HG02840 (cell line): ENCODE data around the gene ZDHHC17.

Source experiments
- ATAC-seq: cut with Tn5 transposase; IDR thresholded peaks from one replicate; pipeline ENCODE4 v1.9.1; 2021; ENCODE audit warnings: mild to moderate bottlenecking, moderate library complexity, moderate number of reproducible peaks; ENCODE audit not compliant: unreplicated experiment, low FRiP score

Gene ZDHHC17

DNA sequence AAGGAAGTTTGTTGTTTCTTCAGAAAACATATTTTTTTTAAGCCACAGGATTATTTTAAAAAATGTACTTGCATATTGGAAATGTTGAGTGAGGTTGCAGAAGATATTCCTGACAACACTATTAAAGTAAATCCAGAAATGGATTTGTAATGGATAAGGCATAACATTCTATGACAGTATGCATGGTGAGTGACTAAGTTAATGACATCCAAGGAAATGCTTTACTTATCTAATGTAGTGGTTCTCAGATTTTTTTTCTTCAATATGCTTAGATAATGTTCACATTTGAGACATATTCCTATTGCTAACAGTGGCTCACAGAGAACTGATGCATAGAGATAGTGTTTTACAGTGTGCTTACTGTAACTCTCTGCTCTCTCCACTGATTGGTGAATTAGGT lies 49.4 kb downstream of the ZDHHC17 start:
- no peak for ATAC-seq

DNA sequence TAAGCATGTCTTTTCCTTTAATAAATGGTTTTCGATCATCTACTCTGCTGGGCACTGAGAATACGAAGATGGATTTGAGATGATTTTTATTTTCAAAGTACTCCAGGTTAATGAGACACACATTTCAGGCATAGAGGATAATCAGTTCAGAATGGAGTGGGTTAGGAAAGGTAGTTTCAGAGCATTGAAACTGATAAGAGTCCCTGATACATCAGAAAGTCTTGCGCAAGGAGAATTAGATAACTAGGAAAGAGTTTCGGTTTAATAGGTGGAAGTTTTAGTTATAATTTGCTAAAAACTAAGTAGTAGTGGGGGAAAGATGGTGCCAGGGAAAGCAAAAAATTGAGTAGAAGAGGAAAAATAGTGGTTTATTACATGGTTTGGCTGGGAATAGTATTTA lies 50.1 kb downstream of the ZDHHC17 start:
- no peak for ATAC-seq

DNA sequence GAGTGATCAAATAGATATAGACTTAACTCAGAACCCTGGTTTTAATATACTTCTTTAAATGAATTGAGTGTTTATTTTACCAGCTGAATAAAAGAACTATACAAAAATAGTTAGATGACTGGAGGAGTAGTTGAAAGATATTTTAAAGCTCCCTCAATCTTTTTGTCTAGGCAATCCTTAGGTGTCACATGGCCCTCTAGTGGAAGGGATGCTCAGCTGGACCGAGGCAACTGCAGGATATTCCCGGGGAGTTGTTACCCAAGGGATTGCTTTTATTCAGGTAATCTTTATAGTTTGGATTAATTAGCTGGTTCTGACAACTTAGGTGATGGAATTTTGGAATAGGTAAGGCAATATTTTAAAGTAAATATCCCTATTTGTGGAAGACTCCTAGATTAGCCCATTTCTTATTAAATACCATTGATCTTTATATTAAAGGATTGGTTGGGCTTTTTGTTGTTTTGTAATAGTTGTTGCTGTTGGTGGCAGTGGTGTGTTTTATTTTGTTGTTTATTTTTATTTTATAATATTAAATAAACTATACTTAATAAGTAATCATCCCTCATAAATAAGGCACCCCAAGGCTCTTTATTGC lies 57.1 kb downstream of the ZDHHC17 start:
- ATAC-seq = no peak

DNA sequence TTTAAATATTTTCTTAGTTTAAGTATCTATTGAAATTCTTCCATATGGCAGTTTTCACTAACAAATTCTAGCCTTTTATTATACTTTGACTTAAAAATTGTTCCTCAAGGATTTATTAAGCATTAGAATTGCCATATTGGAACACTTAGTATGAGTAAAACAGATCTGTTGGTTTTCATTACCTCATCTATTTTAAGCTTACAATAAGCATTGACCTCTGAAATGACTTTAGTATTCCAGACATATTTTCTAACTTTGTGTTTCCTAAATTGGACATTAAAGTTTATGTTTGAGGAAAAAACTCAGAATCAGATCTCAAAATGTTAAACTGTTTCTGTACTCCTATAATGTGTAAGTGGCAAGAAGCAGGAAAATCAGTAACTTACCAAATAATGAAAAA lies 66.5 kb downstream of the ZDHHC17 start:
- ATAC-seq = no peak

DNA sequence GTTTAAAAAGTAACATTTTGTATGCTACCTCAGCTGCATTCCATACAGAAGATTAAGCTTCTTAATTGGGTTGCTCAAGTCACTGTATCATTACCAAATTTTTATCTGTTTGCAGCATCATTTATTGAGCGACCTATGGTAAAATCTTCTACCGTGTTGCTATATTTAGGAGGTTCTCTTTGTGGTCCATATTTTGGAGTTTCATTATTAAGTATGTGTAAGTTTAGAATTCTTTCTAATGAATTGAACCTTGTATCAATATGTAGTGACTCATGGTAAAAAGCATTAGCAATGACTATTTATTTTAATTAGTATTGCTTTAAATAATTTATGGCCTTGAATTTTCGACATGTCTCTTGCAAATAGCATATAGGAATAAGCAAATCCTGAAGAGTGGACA lies 72.7 kb downstream of the ZDHHC17 start:
- no peak for ATAC-seq

DNA sequence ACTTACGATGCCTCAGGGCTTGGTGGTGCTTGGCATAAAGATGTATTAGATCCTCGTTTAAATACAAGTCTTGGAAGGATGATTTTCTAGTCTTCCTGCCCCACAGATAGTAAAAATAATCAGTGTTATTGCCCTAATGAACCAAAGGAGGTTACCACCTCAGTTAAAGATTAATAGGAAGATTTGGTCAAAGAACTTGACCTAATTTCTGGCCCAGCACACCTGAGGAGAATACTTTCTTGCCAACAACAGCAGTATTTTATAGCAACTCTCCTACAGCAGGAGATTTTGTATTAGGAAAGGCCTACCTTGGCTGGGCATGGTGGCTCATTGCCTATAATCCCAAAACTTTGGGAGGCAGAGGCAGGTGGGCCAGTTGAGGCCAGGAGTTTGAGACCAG lies 83.3 kb downstream of the ZDHHC17 start:
- ATAC-seq = no peak

DNA sequence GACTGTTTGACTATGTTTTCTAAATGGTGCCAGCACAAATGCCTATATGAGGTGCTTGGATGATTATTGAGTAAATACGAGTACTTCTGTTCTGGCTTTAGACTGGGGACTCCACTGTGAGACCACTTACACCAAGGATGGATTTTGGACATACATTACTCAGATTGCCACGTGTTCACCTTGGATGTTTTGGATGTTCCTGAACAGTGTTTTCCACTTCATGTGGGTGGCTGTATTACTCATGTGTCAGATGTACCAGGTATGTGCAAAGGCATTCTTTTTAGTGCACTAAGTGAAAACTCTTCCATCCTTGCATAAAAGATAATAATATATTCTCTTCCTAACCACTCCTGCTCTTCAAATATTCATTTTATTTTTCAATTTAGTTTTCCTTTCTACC lies 84.2 kb downstream of the ZDHHC17 start:
- ATAC-seq = no peak

DNA sequence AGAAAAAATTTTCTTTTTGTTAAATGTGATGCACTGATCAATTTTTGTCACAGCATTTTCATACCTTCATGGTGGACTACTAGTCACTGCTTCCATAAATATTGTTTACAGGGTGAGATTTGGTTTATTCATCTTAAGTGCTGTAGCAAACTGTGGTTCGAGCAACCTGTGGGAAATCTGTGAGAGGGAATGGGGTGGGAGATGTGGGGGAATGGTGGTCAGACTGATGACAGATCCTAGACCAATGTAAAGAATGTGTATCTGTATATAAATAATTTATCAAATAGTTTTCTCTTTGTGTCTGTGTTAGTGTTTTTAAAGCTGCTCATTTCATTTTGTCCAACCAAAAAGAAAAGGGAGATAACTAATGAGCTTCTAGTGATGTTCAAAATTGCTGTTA lies 88.2 kb downstream of the ZDHHC17 start:
- no peak for ATAC-seq

DNA sequence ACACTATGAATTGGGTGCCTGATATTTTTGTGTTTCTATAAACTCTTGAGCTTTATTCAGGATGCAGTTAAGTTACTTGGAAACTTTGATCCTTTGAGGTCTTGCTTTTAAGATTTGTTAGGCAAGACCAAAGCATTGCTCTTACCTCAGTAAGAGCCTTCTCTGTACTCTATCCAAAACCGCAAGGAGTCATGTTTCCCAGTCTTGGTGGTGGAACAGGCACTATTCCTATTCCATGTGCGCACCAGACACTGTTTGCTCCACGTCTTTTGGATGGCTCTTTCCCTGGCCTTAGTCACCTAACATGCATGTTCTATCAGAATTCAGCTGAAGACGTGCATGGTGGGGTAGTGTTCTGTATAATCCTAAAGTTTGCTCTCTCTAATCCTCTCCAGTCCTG lies 91.4 kb downstream of the ZDHHC17 start:
- no peak for ATAC-seq

DNA sequence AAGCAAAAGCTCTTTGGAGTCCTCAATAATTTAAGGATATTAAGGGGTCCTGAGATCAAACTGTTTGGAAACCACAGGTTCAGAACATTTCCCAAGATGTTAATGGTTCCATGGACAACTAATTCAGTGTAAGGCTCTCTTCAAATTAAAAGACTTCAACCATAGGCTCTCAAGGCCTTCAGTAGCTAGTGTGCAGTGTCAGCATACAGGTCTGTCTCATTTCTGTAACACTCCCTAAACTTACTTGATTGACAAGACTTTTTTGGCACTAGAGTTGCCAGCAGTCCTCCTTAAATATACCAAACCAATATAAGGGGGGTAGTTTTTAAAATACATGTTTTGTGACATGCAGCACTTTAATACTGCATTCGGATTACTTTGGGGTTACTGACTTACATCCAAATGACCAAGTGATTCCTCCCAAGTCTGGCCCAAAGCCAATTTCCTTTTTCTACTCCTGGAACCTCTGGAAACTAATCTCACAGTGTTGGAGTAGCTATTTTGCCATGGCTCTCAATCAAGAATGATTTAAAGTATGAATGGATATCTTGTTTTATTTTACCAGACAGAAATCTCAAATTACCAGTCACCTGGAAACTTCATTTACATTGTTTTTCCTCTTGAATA lies 92.2 kb downstream of the ZDHHC17 start:
- no peak for ATAC-seq

DNA sequence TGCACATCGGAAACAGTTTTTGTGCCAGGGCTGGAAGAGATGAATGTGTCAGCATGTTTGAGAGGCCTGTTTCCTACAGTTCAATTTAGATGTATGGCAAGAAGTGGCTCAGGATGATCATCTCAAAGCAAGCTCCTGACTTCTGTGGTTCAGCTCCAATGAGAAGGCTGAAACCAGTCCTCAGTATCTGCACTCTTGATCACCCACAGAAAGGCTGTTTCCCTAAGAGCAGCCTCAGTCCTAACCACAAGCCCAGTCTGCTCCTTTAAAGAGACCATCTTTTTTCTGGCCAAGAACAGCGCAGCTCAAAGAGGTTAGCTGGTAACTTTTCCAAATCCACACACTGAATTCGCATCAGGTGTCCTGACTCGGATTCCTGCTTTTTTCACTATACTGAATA lies 95.7 kb downstream of the ZDHHC17 start:
- ATAC-seq = no peak

DNA sequence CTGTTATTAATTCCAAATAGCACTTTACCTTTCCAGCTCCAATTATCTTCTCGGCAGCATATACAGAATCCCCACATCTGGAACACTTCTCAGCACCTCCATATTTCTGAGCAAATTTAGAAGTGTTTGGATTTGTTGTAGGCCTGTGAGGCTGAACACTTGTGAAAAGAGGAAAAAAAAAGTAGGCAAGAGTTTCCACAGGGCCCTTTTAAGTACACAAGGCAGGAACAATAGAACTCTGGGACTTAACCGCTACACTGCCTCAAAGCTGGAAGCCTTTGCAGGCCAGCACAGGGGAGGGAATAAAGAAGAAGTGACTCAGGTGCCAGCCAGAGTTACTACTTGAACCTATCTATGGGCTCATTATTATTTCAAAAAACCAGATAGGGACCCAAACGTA lies 96.3 kb downstream of the ZDHHC17 start:
- ATAC-seq = no peak

DNA sequence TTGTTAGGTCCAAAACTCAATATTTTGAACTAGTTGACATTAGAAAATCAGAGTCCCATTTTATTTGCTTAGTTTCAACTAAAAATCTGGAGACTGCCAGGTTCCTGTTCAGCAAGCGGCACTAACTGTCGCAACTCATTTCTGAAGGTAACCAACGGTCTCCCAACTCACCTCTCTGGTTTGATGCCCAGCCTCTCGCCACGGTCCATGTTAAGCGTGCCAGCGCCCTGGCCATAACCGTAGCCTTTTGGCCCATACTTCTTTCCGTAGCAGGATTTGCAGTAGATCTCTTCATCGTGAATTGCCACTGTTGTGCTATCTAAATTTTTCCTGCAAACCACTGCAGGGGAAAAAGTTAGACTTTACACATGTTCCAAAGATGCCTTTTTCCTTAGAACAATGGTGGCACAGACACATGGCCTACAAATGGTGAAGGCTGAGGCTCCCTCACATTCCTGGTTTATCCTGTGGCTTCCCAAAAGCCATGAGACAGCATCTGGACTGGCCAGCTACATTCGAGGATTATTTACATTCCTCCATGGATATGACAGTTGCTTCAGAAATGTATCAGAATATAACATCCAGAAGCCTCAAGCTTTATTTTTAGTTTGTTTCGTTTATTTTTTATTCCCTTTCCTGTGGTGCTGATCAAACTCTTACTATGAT lies 99.2 kb downstream of the ZDHHC17 start:
- ATAC-seq = no peak

DNA sequence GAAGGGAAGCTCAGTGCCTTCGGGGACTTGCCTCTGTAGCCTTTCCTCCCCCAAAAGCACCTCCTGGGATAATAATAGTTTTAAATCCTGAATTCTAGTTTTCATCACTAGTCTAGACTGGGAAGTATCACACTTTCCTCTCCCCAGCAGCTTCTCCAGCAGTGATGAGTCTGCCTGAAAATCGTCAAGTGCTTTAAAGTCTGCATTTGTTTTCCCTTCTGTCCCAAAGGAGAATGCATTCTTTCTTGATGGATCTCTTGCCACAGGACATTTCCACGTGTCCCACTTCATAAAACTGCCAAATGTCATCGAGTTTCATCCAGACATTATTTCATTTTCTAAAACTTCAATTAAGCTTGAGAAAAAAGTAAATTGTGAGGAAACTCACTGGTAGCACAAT lies 99.9 kb downstream of the ZDHHC17 start:
- no peak for ATAC-seq

DNA sequence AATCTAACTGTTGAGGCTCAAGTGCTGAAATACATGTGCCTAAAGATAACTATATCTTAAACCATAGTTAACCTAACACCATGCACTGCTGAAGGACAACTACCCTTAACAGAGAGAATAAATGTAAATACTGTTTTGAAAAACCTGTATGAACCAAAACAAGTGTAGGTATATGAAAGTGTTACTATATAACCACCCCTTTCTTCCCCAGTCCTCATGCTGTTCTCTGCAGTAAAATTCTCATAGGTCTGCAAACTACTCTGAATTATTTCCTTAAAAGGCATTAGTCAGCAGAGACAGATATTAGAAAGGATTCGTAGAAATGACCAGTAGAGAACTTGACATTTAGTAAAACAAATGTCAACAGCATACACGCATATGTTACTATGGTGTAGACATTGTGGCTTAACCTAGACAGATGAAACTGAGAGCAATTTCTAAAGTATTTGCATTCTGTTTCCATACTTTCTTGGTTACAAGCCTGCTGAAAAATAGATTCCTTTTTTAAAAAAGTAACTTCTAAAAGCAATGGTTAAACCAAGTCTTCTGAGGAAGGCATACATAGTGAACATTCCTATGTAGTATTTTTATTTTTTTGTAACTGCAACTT lies 101.0 kb downstream of the ZDHHC17 start:
- peak; percentile 74 for ATAC-seq

DNA sequence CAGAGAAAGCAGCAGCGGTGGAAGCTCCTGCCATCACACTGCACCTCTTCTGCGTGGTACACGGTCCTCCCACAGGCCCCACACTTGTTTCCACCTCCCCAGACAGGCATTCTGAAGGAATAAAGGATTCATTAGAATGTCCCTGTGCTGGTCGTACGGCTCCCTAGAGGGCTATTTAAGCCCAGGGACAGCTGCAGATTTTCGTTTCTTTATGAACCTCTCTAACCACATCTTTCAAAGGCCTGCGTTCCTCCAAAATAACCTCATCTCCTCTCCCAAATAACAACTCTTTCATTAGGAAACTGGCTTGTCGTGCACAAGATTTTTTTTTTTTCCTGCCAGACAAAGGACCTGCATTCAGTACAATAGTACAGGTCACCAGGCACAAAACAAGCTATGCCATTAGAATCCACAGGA lies 102.2 kb downstream of the ZDHHC17 start:
- no peak for ATAC-seq

DNA sequence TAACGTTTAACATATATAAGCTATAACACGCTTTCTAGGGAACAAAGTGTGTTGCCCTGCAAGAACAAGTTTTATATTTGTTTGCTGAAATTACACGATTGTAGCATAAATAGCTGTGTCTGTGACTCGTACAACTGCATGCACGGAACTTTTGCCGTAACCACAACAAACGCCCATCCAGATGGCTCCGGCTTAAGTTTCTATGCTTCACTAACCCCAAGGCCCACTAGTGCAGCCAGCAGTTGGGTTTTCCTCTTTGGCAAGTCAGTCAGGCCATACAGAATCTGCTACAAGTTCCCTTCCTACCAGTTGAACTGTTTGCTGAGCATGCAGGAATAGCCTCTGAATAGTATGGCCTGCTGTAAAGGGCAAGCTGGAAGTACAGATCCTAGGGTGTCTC lies 102.8 kb downstream of the ZDHHC17 start:
- ATAC-seq = no peak

DNA sequence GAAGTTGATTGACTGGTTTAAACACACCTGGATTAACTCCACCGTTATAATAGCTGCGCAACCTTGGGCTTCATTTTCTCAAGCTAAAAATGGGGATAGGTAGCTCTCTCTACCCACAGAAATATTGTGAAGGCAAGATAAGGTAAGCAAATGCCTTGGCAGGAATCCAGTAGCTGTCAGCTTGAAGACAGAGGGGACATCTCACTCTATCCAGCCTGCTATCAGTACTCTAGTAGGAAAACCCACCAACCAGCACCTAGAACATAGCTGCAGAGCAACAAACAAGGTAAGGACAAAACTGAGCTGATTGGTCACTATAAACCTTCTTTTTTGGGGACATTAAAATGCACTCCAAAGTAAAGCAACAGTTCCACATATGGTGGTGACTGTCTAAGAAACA lies 107.2 kb downstream of the ZDHHC17 start:
- ATAC-seq = no peak

DNA sequence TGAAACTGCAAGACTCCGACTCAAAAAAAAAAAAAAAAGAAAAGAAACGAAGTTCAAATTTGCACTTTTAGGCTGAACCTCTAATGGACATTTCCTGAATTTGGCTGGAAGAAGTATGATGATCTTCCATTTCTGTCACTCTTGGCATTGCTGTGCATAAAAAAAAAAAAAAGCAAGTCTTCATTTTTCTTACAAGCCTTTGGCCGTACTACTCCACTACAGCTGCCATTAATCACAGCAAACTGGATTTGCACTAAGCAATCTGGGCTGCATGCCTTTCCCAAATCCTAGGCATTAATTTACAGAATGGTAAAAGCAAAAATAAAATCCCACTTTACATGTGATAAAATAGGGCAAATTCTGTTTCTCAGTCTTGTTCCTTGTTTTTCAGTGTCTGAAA lies 107.8 kb downstream of the ZDHHC17 start:
- ATAC-seq = no peak

DNA sequence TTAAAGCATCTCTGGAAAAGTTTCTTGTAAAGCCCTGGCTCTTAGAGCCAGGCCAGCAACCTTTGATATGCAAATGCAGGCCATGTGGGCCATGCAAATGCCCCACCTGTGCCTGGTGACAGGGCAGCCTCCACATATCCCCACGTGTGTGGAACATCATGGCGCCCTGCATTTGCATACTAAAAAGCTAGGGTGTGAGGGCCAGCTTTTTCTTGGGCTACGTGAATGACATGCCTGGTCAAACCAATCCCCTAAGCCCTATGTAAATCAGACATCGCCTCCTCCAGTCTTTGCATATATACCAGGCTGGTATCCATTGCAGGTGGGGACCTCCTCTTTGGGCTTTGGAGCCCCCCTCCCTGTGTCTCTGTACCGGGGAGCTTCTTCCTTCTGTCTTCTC lies 108.5 kb downstream of the ZDHHC17 start:
- ATAC-seq = no peak

DNA sequence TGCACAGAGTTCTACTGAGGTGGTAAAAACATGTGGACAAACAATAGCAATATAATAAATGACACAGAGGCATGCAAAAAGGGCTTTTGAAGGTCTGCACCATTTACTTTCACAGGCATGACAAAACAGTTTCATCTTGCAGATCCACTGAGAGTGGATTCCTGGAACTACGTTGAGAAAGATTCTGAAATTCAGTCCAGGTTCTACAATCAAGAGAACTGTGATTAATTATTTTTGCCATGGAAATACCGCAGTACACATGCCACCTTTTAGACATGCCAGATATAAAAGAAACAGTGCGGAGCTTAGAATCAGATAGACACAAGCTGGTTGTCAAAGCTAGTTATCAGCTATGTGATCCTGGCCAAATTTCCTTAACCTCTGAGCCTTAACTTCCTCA lies 110.1 kb downstream of the ZDHHC17 start:
- no peak for ATAC-seq
